Ectodermal cell (in vitro differentiated cells): Measurements from ENCODE around the gene GPR21.

Experiments used
- H3K27ac ChIP-seq: 2 replicates; pipeline ENCODE4 v1.7.0; 2013; ENCODE audit warnings: mild to moderate bottlenecking, low read depth, low read length; ENCODE audit not compliant: insufficient read depth, poor library complexity, severe bottlenecking
- H3K27me3 ChIP-seq: 2 replicates; pipeline ENCODE4 v1.7.0; 2013; ENCODE audit warnings: mild to moderate bottlenecking, low read length; ENCODE audit not compliant: insufficient read depth, control insufficient read depth, poor library complexity, severe bottlenecking
- H3K36me3 ChIP-seq: one replicate; pipeline ENCODE4 v1.7.0; 2013; ENCODE audit warnings: low read length; ENCODE audit not compliant: control insufficient read depth, insufficient read depth
- H3K4me1 ChIP-seq: one replicate; pipeline ENCODE4 v1.7.0; 2013; ENCODE audit warnings: low read length; ENCODE audit not compliant: control insufficient read depth, insufficient read depth
- H3K4me3 ChIP-seq: 2 replicates; pipeline ENCODE4 v1.7.0; 2013; ENCODE audit warnings: low read depth, low read length, control low read depth; ENCODE audit not compliant: insufficient read depth
- H3K9me3 ChIP-seq: 2 replicates; pipeline ENCODE4 v1.7.0; 2013; ENCODE audit warnings: mild to moderate bottlenecking, low read length, moderate library complexity; ENCODE audit not compliant: control insufficient read depth
- whole genome bisulfite sequencing, 2 experiments: methylation state at CpG; one replicate each; pipeline ENCODE4 v1.1.7; 2013; ENCODE audit warnings: missing lambda C conversion rate in 2 of 2; 5-methylcytosine and 5-hydroxymethylcytosine counted together

Gene GPR21

GRCh38 chr9:123044586-123044985, 11.1 kb downstream of the GPR21 start:
- 91 to 93% methylated on average over 3 to 4 of the region's 4 CpGs for WGBS, 2 experiments
- no peaks in the 10 kb centered on the region for H3K9me3 ChIP-seq
- no peak overlapping the region for H3K27ac ChIP-seq
- no peak overlapping the region for H3K4me3 ChIP-seq
- no peaks in the 10 kb centered on the region for H3K4me1 ChIP-seq
- peaks cover 3% of the 10 kb centered on the region for H3K36me3 ChIP-seq
- no peaks in the 10 kb centered on the region for H3K27me3 ChIP-seq

GRCh38 chr9:123046406-123047195, 13.1 kb downstream of the GPR21 start:
- Histone ChIP-seq H3K36me3 (no peaks in the 10 kb centered on the region), H3K4me3 (no peak overlapping the region), H3K27ac (no peak overlapping the region), H3K9me3 (no peaks in the 10 kb centered on the region), H3K4me1 (no peaks in the 10 kb centered on the region), H3K27me3 (no peaks in the 10 kb centered on the region)
- 89 to 97% methylated on average over 3 of the region's 3 CpGs for WGBS, 2 experiments

DNA sequence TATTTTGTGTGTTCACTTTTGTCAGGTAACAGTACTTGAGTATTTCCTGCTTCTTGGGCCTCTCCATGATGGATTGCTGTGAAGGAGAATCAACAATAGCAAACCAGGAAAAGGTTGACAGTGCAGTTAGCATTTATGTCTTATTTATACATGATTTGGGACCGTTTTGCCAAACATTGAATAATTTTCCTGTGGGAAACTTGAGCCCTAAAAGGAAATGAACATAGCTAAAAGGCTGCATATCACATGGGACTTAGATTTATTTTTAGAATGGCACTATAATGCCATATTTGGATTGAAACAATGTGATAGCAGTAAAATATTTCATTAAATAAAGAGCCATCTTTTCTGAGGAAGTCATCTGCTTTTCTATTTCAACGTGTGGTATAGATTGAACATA, 15.3 kb downstream of the GPR21 start:
- H3K36me3 ChIP-seq, result no peaks in the 10 kb centered on the region
- no peaks in the 10 kb centered on the region for H3K27me3 ChIP-seq
- WGBS, 2 experiments, result 90 to 92% methylated on average over 1 of the region's 2 CpGs
- H3K4me1 ChIP-seq, result no peaks in the 10 kb centered on the region
- H3K27ac ChIP-seq, result no peak overlapping the region
- no peak overlapping the region for H3K4me3 ChIP-seq
- H3K9me3 ChIP-seq, result no peaks in the 10 kb centered on the region

GRCh38 chr9:123049589-123050222, 16.2 kb downstream of the GPR21 start:
- 93 to 94% methylated on average over 3 of the region's 3 CpGs for WGBS, 2 experiments
- Histone ChIP-seq H3K9me3 (no peaks in the 10 kb centered on the region), H3K27ac (no peak overlapping the region), H3K4me1 (no peaks in the 10 kb centered on the region), H3K4me3 (no peak overlapping the region), H3K27me3 (no peaks in the 10 kb centered on the region), H3K36me3 (peaks cover 1% of the 10 kb centered on the region)

DNA sequence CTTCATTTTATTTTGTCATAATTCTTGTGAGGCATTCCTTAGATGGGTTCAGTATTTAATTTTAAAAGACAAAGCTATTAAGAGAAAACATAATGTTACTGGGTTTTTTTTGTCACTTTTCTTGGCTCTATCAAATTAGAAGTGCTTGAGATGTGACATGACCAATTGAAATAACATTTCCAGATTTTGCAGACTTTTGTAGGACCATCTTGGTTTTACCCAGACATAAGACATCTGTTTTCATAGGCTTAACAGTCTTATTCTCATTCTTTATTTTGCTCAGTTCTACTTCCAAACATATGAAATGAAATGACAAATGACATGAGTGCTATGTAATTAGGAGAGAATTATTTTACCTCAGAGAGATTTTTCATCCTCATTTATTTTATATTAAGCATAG, 19.6 kb downstream of the GPR21 start:
- Histone ChIP-seq H3K27me3 (no peaks in the 10 kb centered on the region), H3K9me3 (no peaks in the 10 kb centered on the region), H3K36me3 (peaks cover 5% of the 10 kb centered on the region), H3K4me3 (no peak overlapping the region), H3K27ac (no peak overlapping the region), H3K4me1 (no peaks in the 10 kb centered on the region)

DNA sequence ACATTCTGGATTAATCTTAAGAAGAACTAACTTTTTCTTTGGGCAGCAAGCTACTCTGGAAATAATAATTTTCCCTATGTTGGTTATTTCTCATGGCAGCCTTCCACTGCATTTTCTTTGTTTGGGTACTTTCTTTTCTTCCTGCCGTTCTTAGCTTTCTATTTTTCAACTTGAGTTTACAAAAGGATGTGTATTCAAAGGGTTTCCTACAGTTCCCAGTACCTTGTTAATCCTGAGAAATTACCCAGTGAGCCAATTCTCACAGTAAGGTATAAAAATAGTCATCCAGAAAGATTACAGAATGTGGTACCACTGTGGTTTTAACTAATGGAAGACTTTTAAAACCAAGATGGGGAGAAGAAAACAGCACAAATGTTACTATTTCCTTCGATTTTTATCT, 20.2 kb downstream of the GPR21 start:
- Histone ChIP-seq H3K27me3 (no peaks in the 10 kb centered on the region), H3K27ac (no peak overlapping the region), H3K36me3 (peaks cover 5% of the 10 kb centered on the region), H3K4me1 (no peaks in the 10 kb centered on the region), H3K4me3 (no peak overlapping the region), H3K9me3 (no peaks in the 10 kb centered on the region)
- 65 to 100% methylated on average over 1 to 2 of the region's 2 CpGs for WGBS, 2 experiments

DNA sequence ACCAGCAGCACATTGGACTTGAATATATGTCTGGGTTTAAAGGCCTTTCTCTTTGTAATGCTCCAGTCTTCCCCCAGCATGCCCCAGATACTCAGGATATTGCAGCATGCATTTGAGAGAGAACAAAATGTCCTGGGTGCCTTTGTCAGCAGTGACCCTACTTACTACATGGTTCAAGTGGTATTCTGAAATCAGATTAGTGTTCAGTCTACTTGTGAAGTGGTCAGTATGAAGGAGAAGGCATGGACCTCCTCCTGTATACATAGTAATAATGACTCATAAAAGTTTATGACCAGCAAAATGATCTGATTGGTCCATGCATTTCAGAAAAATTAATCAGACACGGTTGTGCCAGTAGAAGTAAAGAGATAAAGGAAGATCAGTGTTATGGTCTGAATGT, 25.4 kb downstream of the GPR21 start:
- Histone ChIP-seq H3K27me3 (no peaks in the 10 kb centered on the region), H3K9me3 (no peaks in the 10 kb centered on the region), H3K4me3 (no peak overlapping the region), H3K4me1 (no peaks in the 10 kb centered on the region), H3K27ac (no peak overlapping the region), H3K36me3 (peaks cover 5% of the 10 kb centered on the region)
- WGBS, 2 experiments, result 93 to 100% methylated on average over 1 of the region's 1 CpG

- H3K27me3 ChIP-seq, result no peaks in the 10 kb centered on the region
- no peaks in the 10 kb centered on the region for H3K9me3 ChIP-seq
- H3K36me3 ChIP-seq, result peaks cover 4% of the 10 kb centered on the region
- WGBS, 2 experiments, result 95 to 99% methylated on average over 7 to 8 of the region's 9 CpGs
- H3K4me3 ChIP-seq, result no peak overlapping the region
- no peaks in the 10 kb centered on the region for H3K4me1 ChIP-seq
- no peak overlapping the region for H3K27ac ChIP-seq
Measured at GRCh38 chr9:123059472-123060220, 26.2 kb downstream of the GPR21 start.

- Histone ChIP-seq H3K36me3 (peaks cover 10% of the 10 kb centered on the region), H3K27me3 (no peaks in the 10 kb centered on the region), H3K4me1 (no peaks in the 10 kb centered on the region), H3K4me3 (no peak overlapping the region), H3K27ac (no peak overlapping the region), H3K9me3 (no peaks in the 10 kb centered on the region)
- 88 to 95% methylated on average over 7 of the region's 7 CpGs for WGBS, 2 experiments
Measured at GRCh38 chr9:123061216-123061615, 27.7 kb downstream of the GPR21 start.
